AG04450 (cell line): ENCODE results near the gene ZNF430. TPM values are rescaled to one million over a fixed set of nuclear protein-coding genes. Genes with fewer than 3 reads are reported as not detected.

Source experiments
- polyA plus RNA-seq: library from polyadenylated mRNA; depleted of rRNA; stranded (reverse); fragments of >200 nt; gene quantifications from 2 replicates; pipeline ENCODE4 v1.2.3, GENCODE V29; 2011; rRNA removed
- small RNA-seq: library from RNA; depleted of rRNA; stranded (forward); fragments of <200 nt; gene quantifications from one replicate; pipeline ENCODE3, GENCODE V24; 2012; ENCODE audit warnings: low read depth; ENCODE audit not compliant: insufficient read length

The ZNF430 gene
- polyA plus RNA-seq, 1 experiment: 5.7 TPM

Small RNA genes lying within 50 kb of the gene (small RNA-seq; reads per million reads assigned to genes)
- gene AC008739.3: not detected

Other genes with a start within 250 kb of the ZNF430 start
- gene ZNF66, start 244.4 kb upstream of the ZNF430 start, polyA plus RNA-seq: 0.69 and 0.84 TPM in 2 replicates
- gene ZNF85, start 97.4 kb upstream of the ZNF430 start, polyA plus RNA-seq: 4.8 and 5.8 TPM in 2 replicates
- 6.9 and 9.8 TPM in 2 replicates for gene ZNF714, start 61.5 kb downstream of the ZNF430 start, polyA plus RNA-seq
- gene ZNF431, start 121.4 kb downstream of the ZNF430 start, polyA plus RNA-seq: 4.5 and 5.8 TPM in 2 replicates